Activated CD8-positive, alpha-beta memory T cell treated with anti-CD3 and anti-CD28 coated beads for 1 hour (primary cell): ENCODE data around the gene MPC1.

Source experiments
- DNase-seq, 2 donors: peaks; one replicate each; pipeline ENCODE4 v3.0.0-alpha.2; 2020; ENCODE audit warnings: low read depth in 1 of 2; ENCODE audit errors: extremely low read depth in 1 of 2

MPC1 gene

DNA sequence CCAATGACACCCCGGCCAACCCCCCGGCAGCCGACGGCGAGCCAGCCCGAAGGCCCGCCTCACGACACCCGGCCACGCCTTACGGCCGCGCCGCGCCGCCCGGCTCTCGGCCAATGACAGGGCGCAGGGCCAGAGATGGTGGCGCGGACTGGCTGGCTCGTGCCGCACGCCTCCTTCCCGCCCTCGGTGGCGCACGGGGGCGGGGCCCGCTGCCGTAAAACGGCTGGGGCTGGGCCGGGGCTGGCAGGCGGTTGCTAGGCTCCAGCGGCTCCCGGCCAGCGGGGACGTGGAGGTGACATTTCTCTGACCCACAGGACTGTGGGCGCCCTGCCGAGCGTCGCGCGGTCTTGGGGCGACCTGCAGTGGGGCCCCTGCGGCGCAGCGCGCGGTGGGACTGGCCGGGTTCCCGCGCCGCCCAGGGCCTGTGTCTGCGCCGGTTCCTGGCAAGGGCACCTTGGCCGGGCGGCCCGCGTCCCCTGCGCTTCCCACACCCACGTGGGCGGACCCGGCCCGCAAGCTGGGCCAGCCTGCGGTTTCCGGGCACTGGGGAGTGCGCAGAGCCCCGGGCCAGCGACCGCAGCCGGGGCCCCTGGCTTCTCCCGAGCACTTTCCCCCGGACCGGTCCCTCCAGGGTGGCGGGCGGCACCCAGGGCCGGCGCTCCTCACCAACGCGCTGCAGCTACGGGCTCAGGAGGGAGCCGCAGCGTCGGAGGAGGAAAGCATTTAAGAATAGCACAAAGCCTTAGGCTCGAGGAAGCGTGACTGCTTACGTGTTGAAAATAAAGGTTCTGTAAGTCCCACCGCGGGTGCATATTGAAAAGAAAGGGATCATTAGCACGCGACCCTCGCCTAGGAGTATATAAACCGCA lies at the start of gene MPC1:
MPC1 (minus strand) TSS at position 8 of the 869 bp plus-strand sequence. CDS start 64 bp downstream, outside the sequence.
- peak; percentile 72 to 90 for DNase-seq

DNA sequence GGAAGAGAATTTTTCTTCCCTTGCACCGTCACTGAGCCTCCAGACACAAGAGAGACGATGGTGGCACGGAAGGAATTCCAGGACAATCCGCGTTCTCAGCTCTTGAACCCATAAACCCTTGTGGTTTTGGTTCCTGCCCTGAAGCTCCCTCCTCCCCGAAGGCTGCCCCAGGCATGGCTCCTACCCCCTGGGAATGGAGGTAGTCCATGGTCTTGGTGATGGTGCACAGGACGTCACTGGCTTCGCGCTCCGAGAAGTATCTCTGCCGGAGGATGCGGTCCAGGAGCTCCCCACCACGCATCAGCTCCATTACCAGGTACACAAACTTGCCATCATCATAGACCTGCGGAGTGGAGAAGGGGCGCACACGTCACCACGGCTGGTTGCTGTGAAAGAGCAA lies 47.5 kb upstream of the MPC1 start:
- DNase-seq: no peak

DNA sequence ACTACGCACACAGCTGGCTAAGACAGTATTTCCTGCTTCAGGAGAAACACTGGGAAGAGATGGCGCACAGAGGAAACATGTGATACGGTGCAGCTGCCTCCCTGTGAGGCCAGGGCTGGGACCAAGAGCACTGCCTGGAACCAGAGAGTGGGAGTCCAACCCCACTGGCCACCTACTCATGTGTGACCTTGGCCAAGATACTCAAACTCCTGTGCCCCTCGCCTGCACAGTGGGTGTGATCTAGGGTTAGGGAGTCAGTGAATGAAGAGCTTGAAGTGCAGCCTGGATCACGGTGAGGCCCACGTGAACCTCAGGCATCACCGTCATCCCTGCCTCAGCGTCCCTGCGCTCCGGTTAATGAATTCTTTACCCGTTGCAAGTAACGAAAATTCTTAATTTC lies 41.7 kb upstream of the MPC1 start:
- DNase-seq: no peak

DNA sequence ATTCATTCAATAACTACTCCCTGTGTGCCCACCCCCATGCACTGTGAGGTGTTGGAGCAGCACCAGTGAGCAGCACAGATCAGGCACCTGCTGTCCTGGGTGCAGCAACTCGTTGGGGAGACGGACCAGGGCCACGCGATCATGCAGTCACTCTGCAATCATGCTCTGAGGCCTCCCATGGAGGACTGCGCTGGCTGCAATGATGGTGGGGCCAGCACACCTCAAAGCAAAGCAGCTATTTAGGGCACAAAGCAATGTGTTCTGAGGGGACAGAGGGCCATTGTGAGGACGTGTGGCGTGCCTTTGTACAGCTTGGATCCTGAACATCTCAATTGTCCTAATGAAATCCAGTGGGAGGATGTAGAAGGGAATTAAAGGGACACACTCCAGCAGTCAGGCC lies 41.0 kb upstream of the MPC1 start:
- DNase-seq: no peak

GRCh38 chr6:166423051-166423745 lies 40.5 kb upstream of the MPC1 start:
- no peak for DNase-seq

DNA sequence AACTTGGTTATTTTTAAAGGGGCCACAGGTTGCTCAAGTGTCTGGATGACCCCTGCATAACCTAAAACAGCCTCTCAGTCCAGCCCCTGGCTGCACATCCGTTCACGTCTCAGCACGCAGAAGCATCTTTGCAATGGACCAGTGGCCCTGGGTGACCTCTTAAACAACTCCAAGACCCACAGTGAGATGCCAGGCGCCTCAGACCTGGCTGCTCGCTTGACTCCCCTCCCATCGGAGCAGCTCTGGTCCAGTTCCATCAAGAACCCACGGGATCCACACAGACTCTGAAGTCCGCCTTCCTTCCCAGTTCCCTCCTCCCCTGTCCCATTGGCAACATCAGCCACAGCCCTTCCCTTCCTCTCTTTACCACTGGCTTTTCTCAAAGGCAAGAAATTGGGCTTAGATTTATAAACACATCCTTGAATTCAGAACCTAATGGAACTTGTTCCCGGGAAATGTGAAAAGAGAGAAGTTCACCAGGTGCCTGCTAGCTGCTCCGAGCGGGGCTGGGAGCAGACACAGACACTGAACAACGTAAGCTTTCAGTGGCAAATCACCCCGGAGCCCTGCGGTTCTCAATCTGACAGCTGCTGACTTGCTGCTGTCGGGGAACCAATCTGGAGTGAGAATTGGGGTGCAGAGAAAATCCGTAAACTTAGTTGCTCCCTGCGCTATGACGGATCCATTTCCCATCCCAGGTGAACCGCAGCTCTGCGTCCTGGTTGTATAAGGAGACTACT lies 39.6 kb upstream of the MPC1 start:
- DNase-seq: no peak

GRCh38 chr6:166420351-166420750 lies 37.6 kb upstream of the MPC1 start:
- no peak for DNase-seq

DNA sequence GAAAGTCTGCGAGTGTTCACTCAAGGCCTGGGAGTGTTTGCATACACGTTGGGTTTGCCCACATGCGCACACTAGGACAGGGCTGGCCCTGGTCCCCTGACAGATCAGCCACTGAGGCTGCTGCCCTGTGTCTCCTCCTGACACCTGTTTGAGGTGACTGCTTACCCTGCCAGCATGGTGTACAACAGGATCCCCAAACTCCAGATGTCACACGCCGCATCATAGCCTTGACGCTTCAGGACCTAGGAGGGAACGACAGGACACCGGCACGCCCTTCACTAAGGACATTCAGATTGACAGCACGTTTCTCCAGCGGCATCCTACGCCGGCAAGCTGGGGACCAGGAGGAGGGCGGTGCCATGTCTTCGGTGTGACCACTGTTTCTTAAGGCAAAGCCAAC lies 37.0 kb upstream of the MPC1 start:
- no peak for DNase-seq

GRCh38 chr6:166419286-166419685 lies 36.5 kb upstream of the MPC1 start:
- DNase-seq: peak in 1 of 2 donors; percentile 29

DNA sequence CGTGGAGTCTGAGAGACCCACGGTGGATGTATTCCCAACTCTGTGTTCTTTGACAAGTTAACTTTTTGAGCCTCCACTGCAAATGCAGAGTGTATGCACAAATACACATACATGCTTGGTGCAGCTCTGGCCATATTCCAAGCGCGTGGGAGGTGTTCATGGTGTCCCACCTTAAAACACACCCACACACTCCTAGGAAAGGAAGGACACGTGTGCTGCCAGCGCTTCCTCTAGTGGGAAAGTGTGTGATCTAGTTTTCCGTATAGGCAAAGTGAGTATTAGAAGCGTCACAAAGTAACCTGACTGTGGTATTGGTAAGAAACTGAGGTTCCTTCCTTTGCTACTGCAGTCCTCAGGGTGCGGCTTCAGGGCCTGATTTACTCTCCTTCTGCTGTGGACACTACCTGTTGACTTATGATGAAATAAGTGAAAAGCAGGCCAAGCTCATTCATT lies 36.0 kb upstream of the MPC1 start:
- no peak for DNase-seq

GRCh38 chr6:166417285-166417691 lies 34.5 kb upstream of the MPC1 start:
- DNase-seq: no peak

DNA sequence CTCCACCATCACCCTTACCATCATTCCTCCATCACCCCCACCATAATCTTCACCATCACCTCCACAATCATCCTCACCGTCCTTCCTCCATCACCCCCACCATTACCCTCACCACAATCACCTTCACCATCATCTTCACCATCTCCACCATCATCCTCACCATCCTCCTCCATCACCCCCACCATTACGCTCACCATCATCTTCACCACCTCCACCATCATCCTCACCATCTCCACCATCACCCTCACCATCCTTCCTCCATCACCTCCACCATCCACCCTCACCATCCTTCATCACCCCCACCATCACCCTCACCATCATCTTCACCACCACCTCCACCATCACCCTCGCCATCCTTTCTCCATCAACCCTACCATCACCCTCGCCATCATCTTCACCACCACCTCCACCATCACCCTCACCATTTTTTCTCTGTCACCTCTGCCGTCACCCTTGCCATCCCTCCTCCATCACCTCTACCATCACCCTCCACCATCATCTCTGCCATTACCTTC lies 33.1 kb upstream of the MPC1 start:
- no peak for DNase-seq

- DNase-seq: no peak
Observed at GRCh38 chr6:166415306-166415705, 32.6 kb upstream of the MPC1 start.

DNA sequence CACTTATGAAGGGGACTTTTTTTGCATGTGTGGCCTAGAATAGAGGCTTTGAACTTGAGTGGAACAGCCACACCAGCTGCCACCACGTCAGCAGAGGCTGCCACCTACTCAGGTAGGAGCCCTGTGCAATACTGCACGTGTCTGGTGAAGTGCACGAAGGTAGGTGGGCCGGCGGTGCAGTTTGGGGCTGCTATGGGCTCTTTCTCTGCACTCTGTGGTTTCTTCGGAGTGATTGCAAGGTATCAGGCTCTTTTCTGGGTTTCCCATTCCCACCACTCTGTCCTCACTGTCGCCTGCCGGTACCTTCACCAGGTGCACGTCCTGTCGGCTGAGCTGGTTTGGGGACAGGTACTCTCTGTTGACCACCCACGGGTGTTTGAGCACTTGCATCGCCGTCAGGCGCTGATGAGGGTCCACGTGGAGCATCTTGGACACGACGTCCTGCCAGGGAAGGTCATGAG lies 30.8 kb upstream of the MPC1 start:
- no peak for DNase-seq

- DNase-seq: no peak
Observed at GRCh38 chr6:166412911-166413384, 30.2 kb upstream of the MPC1 start.

DNA sequence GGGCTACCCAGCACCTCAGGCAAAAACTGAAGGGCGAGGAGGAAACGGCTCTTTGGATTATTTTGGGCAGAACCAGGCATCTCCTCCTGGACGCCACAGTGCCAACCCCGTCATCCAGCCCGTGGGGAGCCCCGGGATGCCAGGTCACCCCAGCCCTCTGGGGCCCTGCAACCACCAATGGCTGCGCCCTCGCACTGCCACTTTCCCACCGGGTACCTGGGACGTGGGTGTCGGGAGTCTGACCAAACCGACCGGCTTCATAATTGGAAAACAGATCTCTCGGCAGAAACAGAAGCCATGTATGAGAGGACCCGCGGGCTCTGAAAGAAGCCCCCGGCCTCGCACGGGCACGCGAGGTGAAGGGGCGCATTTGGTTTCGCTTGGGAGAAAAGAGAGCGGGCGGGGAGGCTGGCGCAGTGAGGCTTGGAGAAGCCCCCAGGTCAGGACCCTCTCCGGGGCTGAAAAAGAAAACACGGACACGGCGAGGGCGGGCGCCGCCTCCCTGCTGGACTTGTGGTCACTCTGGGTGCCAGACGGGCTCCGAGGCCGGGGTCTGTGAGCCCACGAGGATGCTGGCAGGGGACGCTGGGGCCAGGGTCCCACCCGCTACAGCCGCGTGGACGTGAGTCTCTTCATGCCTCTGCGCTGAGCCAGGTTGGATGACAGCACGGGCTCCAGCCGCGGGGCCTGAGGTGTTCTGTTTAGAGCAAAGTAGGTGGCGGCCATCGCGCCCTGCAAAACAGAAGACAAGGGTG lies 29.6 kb upstream of the MPC1 start:
- no peak for DNase-seq

DNA sequence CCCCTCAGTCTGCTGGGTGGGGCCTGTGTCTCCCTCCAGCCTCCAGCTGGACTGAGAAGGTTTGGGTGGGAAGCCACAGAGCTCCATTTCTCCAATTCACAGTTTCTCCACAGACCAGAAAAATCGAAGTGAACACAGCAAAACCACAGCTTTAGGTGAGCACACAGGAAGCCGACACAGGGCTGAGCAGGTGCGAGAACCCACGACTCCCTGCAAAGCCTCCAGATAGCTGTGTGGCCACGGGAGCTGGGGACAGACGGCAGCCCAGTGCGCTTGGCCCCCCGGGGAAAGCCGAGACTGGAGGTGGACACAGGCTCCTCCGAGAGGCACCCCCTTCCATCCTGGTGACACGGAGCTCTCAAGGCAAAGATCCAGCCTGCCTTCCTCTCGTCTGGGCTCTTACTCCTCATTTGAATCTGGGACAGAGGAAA lies 29.0 kb upstream of the MPC1 start:
- DNase-seq: no peak

- DNase-seq: no peak
Observed at GRCh38 chr6:166411271-166411670, 28.5 kb upstream of the MPC1 start.

DNA sequence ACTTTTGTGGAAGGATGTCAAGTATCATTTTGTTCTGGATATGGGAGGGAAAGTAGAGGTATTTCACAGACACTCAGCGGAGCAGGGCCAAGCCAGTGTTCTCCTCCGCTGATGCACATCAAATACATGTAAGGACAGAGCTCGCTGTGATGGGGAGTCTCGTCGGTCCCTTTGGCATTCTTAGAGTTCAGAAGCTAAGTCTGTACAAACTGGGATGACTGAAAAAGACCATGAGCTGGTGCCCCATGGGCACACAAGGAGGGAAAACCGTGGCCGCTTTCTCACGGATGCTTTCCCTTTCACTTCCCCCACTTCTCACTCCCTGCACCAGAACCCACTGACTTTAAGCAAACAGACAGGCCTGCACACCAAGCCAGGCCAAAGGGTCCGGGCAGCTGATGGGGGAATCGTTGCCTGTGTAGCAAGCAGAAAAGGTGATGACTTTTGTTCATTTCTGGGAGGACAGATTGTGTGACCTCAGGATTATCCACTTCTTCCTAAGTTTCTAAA lies 27.7 kb upstream of the MPC1 start:
- DNase-seq: no peak
